Kidney (tissue), 14 donors: ENCODE measurements around the gene GPR78. TPM values are rescaled to one million over a fixed set of nuclear protein-coding genes. Genes with fewer than 3 reads are reported as not detected.
"Not testable (repeated sequence)": the region's sequence is repeated elsewhere in the genome, so short reads cannot be mapped to it uniquely, and the experiment has no call there.

Experiments used
- DNase-seq, 5 donors: peaks; one replicate each; pipeline ENCODE4 v3.0.0-alpha.2; 2013 to 2020
- FAIRE-seq: peaks from 2 replicates; lab custom pipeline; 2012; peaks lifted over from hg19 to GRCh38; lab: Jason Lieb, UNC
- H3K27ac ChIP-seq, 2 donors: one replicate each; pipeline ENCODE4 v1.7.0; 2013; ENCODE audit warnings: low read depth in 2 of 2, low read length in 2 of 2, inconsistent platforms in 1 of 2
- H3K27me3 ChIP-seq: one replicate; pipeline ENCODE4 v1.7.1; 2013; ENCODE audit warnings: low read length, inconsistent platforms; ENCODE audit not compliant: control insufficient read depth, insufficient read depth
- H3K36me3 ChIP-seq, 3 donors: one replicate each; pipeline versions ENCODE4 v1.7.0 to v1.7.1; 2013; ENCODE audit warnings: low read length in 3 of 3, control low read depth in 1 of 3, inconsistent platforms in 1 of 3; ENCODE audit not compliant: insufficient read depth in 3 of 3, control insufficient read depth in 2 of 3
- H3K4me1 ChIP-seq, 3 donors: one replicate each; pipeline versions ENCODE4 v1.7.0 to v1.7.1; 2013; ENCODE audit warnings: low read length in 3 of 3, inconsistent platforms in 1 of 3, low read depth in 1 of 3; ENCODE audit not compliant: control insufficient read depth in 2 of 3, insufficient read depth in 2 of 3
- H3K4me3 ChIP-seq, 3 donors: one replicate each; pipeline versions ENCODE4 v1.7.0 to v1.8.1; 2013; ENCODE audit warnings: low read length in 3 of 3, control low read depth in 1 of 3, inconsistent platforms in 1 of 3
- H3K9ac ChIP-seq, 3 donors: one replicate each; pipeline versions ENCODE4 v1.7.0 to v1.7.1; 2013; ENCODE audit warnings: low read length in 3 of 3, control low read depth in 1 of 3, inconsistent platforms in 1 of 3
- H3K9me3 ChIP-seq, 3 donors: one replicate each; pipeline versions ENCODE4 v1.7.0 to v1.7.1; 2013; ENCODE audit warnings: low read length in 3 of 3, control low read depth in 1 of 3, inconsistent platforms in 1 of 3; ENCODE audit not compliant: control insufficient read depth in 2 of 3, insufficient read depth in 1 of 3
- intact Hi-C: fragments of 100-400 bp; cut with DNase I; formaldehyde crosslinking; loops from one replicate; pipeline ENCODE4 v1.11.1; 2022
- polyA plus RNA-seq: library from polyadenylated mRNA; stranded (reverse); fragments of 350-450 nt; fragmentation: Illumina TruSeq; extraction: RNeasy Lipid Tissue Mini Kit (QIAGEN cat#74804); gene quantifications from one replicate; pipeline ENCODE4 v1.2.3, GENCODE V29; 2014; ENCODE audit warnings: low read depth, low replicate concordance; ENCODE audit not compliant: insufficient read depth
- total RNA-seq: library from RNA; stranded (reverse); fragmentation: NEBNext Ultra II Directional; extraction: Animal tissue kit (Norgen Biotek cat#: 25700); gene quantifications from one replicate; pipeline ENCODE4 v1.2.1, GENCODE V29; 2021
- TF ChIP-seq, protein P1 (sequence below): IDR thresholded peaks from 3 replicates; pipeline ENCODE4 v1.5.1; 2012; ENCODE audit warnings: mild to moderate bottlenecking, moderate library complexity, borderline replicate concordance; ENCODE audit not compliant: insufficient read depth; ENCODE audit errors: extremely low read depth
- donor health status: control.
- donor health status: control.
- donor health status: control.
- donor health status: control.
- donor health status: control.
- donor health status: DM: yes; HTN: yes; CAD: no.
- donor health status: Normal renal cell carcinoma (clear cell type).

The GPR78 gene
- total and polyA plus RNA-seq, 2 donors from 2014 or later: not detected

GRCh38 chr4:8573266-8573665, 6.9 kb upstream of the GPR78 start:
- peak in 1 of 5 donors; percentile 46 for DNase-seq
- peaks cover 4% of the 10 kb centered on the region for H3K27me3 ChIP-seq
- TF ChIP-seq, protein P1, sequence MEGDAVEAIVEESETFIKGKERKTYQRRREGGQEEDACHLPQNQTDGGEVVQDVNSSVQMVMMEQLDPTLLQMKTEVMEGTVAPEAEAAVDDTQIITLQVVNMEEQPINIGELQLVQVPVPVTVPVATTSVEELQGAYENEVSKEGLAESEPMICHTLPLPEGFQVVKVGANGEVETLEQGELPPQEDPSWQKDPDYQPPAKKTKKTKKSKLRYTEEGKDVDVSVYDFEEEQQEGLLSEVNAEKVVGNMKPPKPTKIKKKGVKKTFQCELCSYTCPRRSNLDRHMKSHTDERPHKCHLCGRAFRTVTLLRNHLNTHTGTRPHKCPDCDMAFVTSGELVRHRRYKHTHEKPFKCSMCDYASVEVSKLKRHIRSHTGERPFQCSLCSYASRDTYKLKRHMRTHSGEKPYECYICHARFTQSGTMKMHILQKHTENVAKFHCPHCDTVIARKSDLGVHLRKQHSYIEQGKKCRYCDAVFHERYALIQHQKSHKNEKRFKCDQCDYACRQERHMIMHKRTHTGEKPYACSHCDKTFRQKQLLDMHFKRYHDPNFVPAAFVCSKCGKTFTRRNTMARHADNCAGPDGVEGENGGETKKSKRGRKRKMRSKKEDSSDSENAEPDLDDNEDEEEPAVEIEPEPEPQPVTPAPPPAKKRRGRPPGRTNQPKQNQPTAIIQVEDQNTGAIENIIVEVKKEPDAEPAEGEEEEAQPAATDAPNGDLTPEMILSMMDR: no peak
- H3K4me3 ChIP-seq: no peak overlapping the region
- H3K27ac ChIP-seq: no peak overlapping the region
- intact Hi-C loops: no loop called here
- no peaks in the 10 kb centered on the region for H3K4me1 ChIP-seq
- H3K9me3 ChIP-seq: no peaks in the 10 kb centered on the region
- FAIRE-seq: no peak
- no peak overlapping the region for H3K9ac ChIP-seq
- H3K36me3 ChIP-seq: no peaks in the 10 kb centered on the region

DNA sequence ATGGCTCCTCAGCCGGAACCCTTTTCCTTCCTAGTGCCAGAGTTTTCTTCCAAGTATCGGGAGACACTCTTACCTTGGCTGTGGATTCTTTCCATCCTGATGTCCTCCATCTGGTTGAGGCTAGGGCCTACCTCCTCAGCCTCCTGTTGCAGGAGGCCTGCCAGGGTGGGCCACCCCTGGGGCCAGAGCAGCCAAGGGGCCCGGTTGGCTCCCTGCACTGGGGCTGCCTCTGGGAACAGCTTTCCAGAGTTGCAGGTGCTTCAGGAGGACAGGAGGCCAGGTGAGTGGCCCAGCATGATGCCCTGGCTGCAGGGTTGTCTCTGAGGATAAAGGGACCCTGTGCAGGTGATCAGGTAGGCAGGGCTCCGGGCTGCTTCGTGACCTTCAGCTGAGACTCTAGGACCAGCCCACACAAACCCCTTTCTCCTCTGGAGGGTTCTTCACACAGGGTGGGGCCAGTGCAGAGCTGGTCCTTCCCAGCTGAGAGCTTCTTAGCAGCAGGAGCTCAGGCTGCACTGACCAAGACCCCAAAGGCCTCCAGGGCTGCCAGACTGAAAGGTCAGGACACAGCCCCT, 5.3 kb upstream of the GPR78 start:
- H3K4me1 ChIP-seq: no peaks in the 10 kb centered on the region
- H3K27me3 ChIP-seq: peaks cover 4% of the 10 kb centered on the region
- peak in 1 of 5 donors; percentile 53 for DNase-seq
- TF ChIP-seq, protein P1: no peak
- no peak overlapping the region for H3K9ac ChIP-seq
- H3K36me3 ChIP-seq: no peaks in the 10 kb centered on the region
- no peaks in the 10 kb centered on the region for H3K9me3 ChIP-seq
- no peak for FAIRE-seq
- H3K4me3 ChIP-seq: no peak overlapping the region
- H3K27ac ChIP-seq: no peak overlapping the region
- intact Hi-C loops: no loop called here

GRCh38 chr4:8575457-8575856, 4.7 kb upstream of the GPR78 start:
- peaks cover 4% of the 10 kb centered on the region for H3K27me3 ChIP-seq
- no peak overlapping the region for H3K27ac ChIP-seq
- no peak overlapping the region for H3K4me3 ChIP-seq
- no peaks in the 10 kb centered on the region for H3K9me3 ChIP-seq
- intact Hi-C loops: no loop called here
- no peaks in the 10 kb centered on the region for H3K4me1 ChIP-seq
- peak in 1 of 5 donors; percentile 54 for DNase-seq
- no peak for FAIRE-seq
- TF ChIP-seq, protein P1: no peak
- H3K36me3 ChIP-seq: no peaks in the 10 kb centered on the region
- no peak overlapping the region for H3K9ac ChIP-seq

GRCh38 chr4:8576591-8576990, 3.6 kb upstream of the GPR78 start:
- H3K36me3 ChIP-seq, FAIRE-seq, intact Hi-C loops, H3K27ac ChIP-seq, H3K9ac ChIP-seq, H3K4me3 ChIP-seq, H3K9me3 ChIP-seq, H3K27me3 ChIP-seq, DNase-seq, H3K4me1 ChIP-seq: not testable (repeated sequence)
